Measurements from ENCODE around the gene IL1RAPL2. TPM values are rescaled to one million over a fixed set of nuclear protein-coding genes. Genes with fewer than 3 reads are reported as not detected.

IL1RAPL2 gene
- total and polyA plus RNA-seq, 11 donors: 0.08 to 0.16 (median 0.10) TPM; not detected in 8

GRCh38 chrX:105701310-105702052, 1135.5 kb downstream of the IL1RAPL2 start:
- no peak overlapping the region for H3K27ac ChIP-seq
- intact Hi-C loops (cut with DNase I): no loop called here
- no peak for ATAC-seq
- H3K4me3 ChIP-seq: no peak overlapping the region
- no peaks in the 10 kb centered on the region for H3K9me3 ChIP-seq
- peaks cover 0 to 5% (median 0%) of the 10 kb centered on the region in 12 donors for H3K4me1 ChIP-seq
- TF ChIP-seq POLR2A (IDR thresholded peaks at IDR 0.05) (no peak), CTCF (IDR thresholded peaks at IDR 0.05) (peak in 8 of 12 donors; percentile 12 to 41 (median 24))
- DNase-seq: no peak
- no peaks in the 10 kb centered on the region for H3K36me3 ChIP-seq
- 67 to 79% (median 73%) methylated on average over 3 of the region's 3 CpGs for WGBS, 4 donors
- no peaks in the 10 kb centered on the region for H3K27me3 ChIP-seq

- peaks cover 0 to 5% (median 0%) of the 10 kb centered on the region in 9 donors for H3K27me3 ChIP-seq
- DNase-seq (no peak), ATAC-seq (no peak)
- H3K27ac ChIP-seq: no peak overlapping the region
- TF ChIP-seq CTCF (IDR thresholded peaks at IDR 0.05) (no peak), POLR2A (IDR thresholded peaks at IDR 0.05) (no peak)
- peaks cover 0 to 5% (median 0%) of the 10 kb centered on the region in 12 donors for H3K4me1 ChIP-seq
- no peak overlapping the region for H3K4me3 ChIP-seq
- no peaks in the 10 kb centered on the region for H3K9me3 ChIP-seq
- H3K36me3 ChIP-seq: no peaks in the 10 kb centered on the region
- intact Hi-C loops (cut with DNase I): no loop called here
- 69 to 83% (median 76%) methylated on average over 2 of the region's 2 CpGs for WGBS, 4 donors
Observed at GRCh38 chrX:105703876-105704275, 1137.9 kb downstream of the IL1RAPL2 start.

- H3K27me3 ChIP-seq: peaks cover 0 to 8% (median 0%) of the 10 kb centered on the region in 9 donors
- WGBS, 4 donors: 93 to 100% (median 95%) methylated on average over 1 of the region's 1 CpG
- H3K36me3 ChIP-seq: no peaks in the 10 kb centered on the region
- H3K9me3 ChIP-seq: no peaks in the 10 kb centered on the region
- intact Hi-C loops (cut with DNase I): no loop called here
- no peak overlapping the region for H3K4me3 ChIP-seq
- no peak for ATAC-seq
- TF ChIP-seq POLR2A (IDR thresholded peaks at IDR 0.05) (no peak), CTCF (IDR thresholded peaks at IDR 0.05) (no peak)
- no peak for DNase-seq
- no peaks in the 10 kb centered on the region for H3K4me1 ChIP-seq
- no peak overlapping the region for H3K27ac ChIP-seq
Observed at GRCh38 chrX:105706041-105706440, 1140.0 kb downstream of the IL1RAPL2 start.

GRCh38 chrX:105711805-105712204, 1145.8 kb downstream of the IL1RAPL2 start:
- H3K27ac ChIP-seq: no peak overlapping the region
- peaks cover 0 to 10% (median 0%) of the 10 kb centered on the region in 9 donors for H3K27me3 ChIP-seq
- TF ChIP-seq POLR2A (IDR thresholded peaks at IDR 0.05) (no peak), CTCF (IDR thresholded peaks at IDR 0.05) (no peak)
- H3K4me3 ChIP-seq: no peak overlapping the region
- no peak for ATAC-seq
- no peak for DNase-seq
- no peaks in the 10 kb centered on the region for H3K9me3 ChIP-seq
- no peaks in the 10 kb centered on the region for H3K36me3 ChIP-seq
- H3K4me1 ChIP-seq: no peaks in the 10 kb centered on the region
- intact Hi-C loops (cut with DNase I): no loop called here

All from heart left ventricle (tissue), 16 donors.